Activated CD4-positive, alpha-beta T cell treated with anti-CD3 and anti-CD28 coated beads for 36 hours (primary cell): ENCODE measurements around the gene AQP11. TPM values are rescaled to one million over a fixed set of nuclear protein-coding genes. Genes with fewer than 3 reads are reported as not detected.
"Not testable (repeated sequence)": the region's sequence is repeated elsewhere in the genome, so short reads cannot be mapped to it uniquely, and the experiment has no call there.

Experiments used
- ATAC-seq: fragments of 200-7000 bp; cut with Tn5 transposase; one replicate; pipeline ENCODE4 v1.10.0; 2021; ENCODE audit warnings: mild to moderate bottlenecking, moderate library complexity
- CTCF ChIA-PET: fragments of 350-600 bp; sonication (Branson Sonifier 250); formaldehyde crosslinking; loops from one replicate; lab custom pipeline; 2021; ENCODE audit warnings: antibody characterized with exemption; lab: Charles Lee
- POLR2A ChIA-PET: fragments of 350-600 bp; sonication (Branson Sonifier 250); formaldehyde crosslinking; loops from one replicate; lab custom pipeline; 2021; ENCODE audit warnings: antibody characterized with exemption, inconsistent platforms; lab: Charles Lee
- DNase-seq: peaks from one replicate; pipeline ENCODE4 v3.0.0-alpha.2; 2020
- H3K27ac Mint-ChIP-seq: one replicate; pipeline ENCODE4 v1.8.0; 2021; ENCODE audit warnings: mixed read lengths
- H3K27me3 Mint-ChIP-seq: one replicate; pipeline ENCODE4 v1.8.0; 2021; ENCODE audit warnings: mixed read lengths
- H3K36me3 Mint-ChIP-seq: one replicate; pipeline ENCODE4 v1.8.0; 2021; ENCODE audit warnings: low read depth, mixed read lengths
- H3K4me1 Mint-ChIP-seq: one replicate; pipeline ENCODE4 v1.8.0; 2021; ENCODE audit warnings: mixed read lengths
- H3K4me3 Mint-ChIP-seq: one replicate; pipeline ENCODE4 v1.8.0; 2021; ENCODE audit warnings: mild to moderate bottlenecking, moderate library complexity, mixed read lengths
- H3K9me3 Mint-ChIP-seq: one replicate; pipeline ENCODE4 v1.8.0; 2021; ENCODE audit warnings: low read depth, mixed read lengths
- intact Hi-C, 2 experiments: fragments of 100-400 bp; cut with DNase I in 1 of 2; cut with micrococcal nuclease in 1 of 2; formaldehyde crosslinking; loops; one replicate each; pipeline versions ENCODE4 v1.14.2 to v1.15.1; 2022 to 2024; cut with DNase I, micrococcal nuclease
- total RNA-seq, 2 experiments: library from RNA; stranded (reverse); gene quantifications; one replicate each; pipeline ENCODE4 v1.2.3, GENCODE V29; 2021

The AQP11 gene
- total RNA-seq, 2 experiments from 2014 or later = 0.14 TPM; not detected in 1

DNA sequence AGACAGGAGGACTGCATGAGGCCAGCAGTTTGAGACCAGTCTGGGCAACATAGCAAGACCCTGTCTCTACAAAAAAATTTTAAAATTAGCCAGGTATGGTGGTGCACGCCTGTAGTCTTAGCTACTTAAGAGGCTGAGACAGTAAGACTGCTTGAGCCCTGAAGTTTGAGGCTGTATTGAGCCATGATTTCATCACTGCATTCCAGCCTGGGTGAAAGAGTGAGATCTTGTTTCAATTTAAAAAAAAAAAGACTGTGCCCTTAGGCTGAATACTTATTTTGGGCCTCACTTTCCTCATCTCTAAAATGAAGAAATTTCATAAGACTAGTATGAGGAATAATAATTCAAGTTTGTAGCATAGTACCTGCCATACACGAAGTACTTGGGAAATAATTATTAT is 6.9 kb downstream of the AQP11 start:
- no peak overlapping the region for H3K4me3 Mint-ChIP-seq
- no peaks in the 10 kb centered on the region for H3K4me1 Mint-ChIP-seq
- DNase-seq (no peak), ATAC-seq (no peak)
- CTCF ChIA-PET = interaction anchor here (1.1 kb wide), 2 partner anchors 22 to 30 kb away, joined by 3 to 6 read pairs; no protein-coding TSS in a partner anchor
- H3K9me3 Mint-ChIP-seq = no peaks in the 10 kb centered on the region
- POLR2A ChIA-PET = interaction anchor here (0.8 kb wide), 1 partner anchor 22 kb away, joined by 6 read pairs; no protein-coding TSS in a partner anchor
- intact Hi-C loops = no loop called here
- H3K27ac Mint-ChIP-seq = no peak overlapping the region
- H3K36me3 Mint-ChIP-seq = no peaks in the 10 kb centered on the region
- H3K27me3 Mint-ChIP-seq = no peaks in the 10 kb centered on the region

DNA sequence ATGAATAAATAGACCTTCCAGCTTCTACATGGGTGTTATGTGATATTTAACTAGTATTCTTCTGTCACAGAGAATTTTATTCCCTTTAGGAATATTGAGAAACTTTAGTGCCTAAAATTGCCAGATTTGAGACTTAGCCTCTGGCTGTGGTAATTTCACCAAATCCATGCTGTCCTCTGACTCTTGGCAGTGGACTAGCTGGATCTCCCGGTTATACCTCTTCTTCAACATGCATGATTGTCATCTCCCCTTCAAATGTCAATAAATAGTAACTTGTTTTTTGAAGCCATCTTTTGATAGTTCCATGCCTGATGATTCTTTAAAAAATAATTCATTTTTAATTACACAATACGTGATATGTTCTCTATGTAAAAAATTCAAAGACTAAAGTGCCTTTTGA is 8.4 kb downstream of the AQP11 start:
- no peaks in the 10 kb centered on the region for H3K9me3 Mint-ChIP-seq
- POLR2A ChIA-PET = no interaction called here
- no peaks in the 10 kb centered on the region for H3K27me3 Mint-ChIP-seq
- H3K27ac Mint-ChIP-seq = no peak overlapping the region
- intact Hi-C loops = no loop called here
- no peak for DNase-seq
- CTCF ChIA-PET = no interaction called here
- no peak overlapping the region for H3K4me3 Mint-ChIP-seq
- no peaks in the 10 kb centered on the region for H3K4me1 Mint-ChIP-seq
- no peak for ATAC-seq
- no peaks in the 10 kb centered on the region for H3K36me3 Mint-ChIP-seq

DNA sequence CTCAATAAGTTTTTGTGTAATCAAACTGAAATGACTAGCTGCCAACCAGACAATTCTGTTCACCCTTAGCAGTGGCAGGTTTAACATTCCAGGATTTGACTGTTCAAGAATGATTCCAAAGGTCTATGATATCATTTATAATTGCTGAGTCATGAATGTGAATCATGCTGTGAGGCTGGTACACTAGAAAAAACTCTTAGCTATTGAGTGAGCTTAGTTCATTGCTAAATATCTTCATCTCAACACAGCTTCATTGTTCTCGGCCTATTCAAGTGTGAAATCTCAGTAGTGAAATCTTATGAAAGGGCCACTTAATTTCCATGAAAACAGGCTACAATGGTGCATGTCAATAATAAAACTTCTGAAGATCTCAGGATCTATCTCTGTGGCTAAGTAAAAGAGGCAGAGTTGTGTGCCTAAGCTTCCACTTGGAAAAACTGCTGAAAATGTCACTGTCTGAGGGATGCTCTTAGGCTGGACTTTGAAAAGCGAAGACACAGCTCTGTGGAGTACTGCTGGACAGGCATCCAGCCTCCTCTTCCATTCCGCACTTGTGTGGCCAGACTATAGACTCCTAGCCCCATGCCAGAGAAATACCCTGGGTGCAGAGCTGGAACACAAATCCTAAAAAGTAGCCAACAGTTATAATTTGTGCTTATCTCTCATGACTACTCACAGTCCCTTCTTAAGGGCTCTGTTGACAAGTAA is 12.8 kb downstream of the AQP11 start:
- DNase-seq (no peak), ATAC-seq (peak; percentile 26)
- Mint-ChIP-seq H3K4me3 (no peak overlapping the region), H3K9me3 (no peaks in the 10 kb centered on the region), H3K27me3 (no peaks in the 10 kb centered on the region), H3K36me3 (peaks cover 5% of the 10 kb centered on the region), H3K4me1 (no peaks in the 10 kb centered on the region), H3K27ac (no peak overlapping the region)
- intact Hi-C loops = no loop called here
- CTCF ChIA-PET = interaction anchor here (3.5 kb wide), 1 partner anchor 16 kb away, joined by 27 read pairs; no protein-coding TSS in a partner anchor
- POLR2A ChIA-PET = no interaction called here

DNA sequence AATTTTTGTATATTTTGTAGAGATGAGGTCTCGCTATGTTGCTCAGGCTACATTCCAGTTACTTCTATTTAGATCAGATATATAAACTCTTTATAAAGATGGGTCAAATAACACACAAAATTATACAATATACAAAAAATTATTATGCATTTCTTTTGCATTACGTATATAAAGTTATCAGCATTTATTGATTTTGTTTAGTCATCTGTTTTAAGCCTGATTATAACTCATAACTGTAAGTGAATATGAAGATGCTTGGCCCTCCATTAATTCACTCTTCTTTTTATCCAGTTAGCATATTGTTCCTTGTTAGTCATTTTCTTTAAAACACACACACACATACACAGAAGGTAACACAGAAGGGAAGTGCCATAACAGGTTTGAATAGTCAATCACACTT is 14.5 kb downstream of the AQP11 start:
- Mint-ChIP-seq H3K27ac (no peak overlapping the region), H3K4me3 (no peak overlapping the region), H3K27me3 (no peaks in the 10 kb centered on the region), H3K4me1 (no peaks in the 10 kb centered on the region), H3K36me3 (peaks cover 12% of the 10 kb centered on the region), H3K9me3 (no peaks in the 10 kb centered on the region)
- ChIA-PET POLR2A (no interaction called here), CTCF (interaction anchor here (3.5 kb wide), 1 partner anchor 15 kb away, joined by 27 read pairs; no protein-coding TSS in a partner anchor)
- ATAC-seq = no peak
- intact Hi-C loops = no loop called here
- no peak for DNase-seq

DNA sequence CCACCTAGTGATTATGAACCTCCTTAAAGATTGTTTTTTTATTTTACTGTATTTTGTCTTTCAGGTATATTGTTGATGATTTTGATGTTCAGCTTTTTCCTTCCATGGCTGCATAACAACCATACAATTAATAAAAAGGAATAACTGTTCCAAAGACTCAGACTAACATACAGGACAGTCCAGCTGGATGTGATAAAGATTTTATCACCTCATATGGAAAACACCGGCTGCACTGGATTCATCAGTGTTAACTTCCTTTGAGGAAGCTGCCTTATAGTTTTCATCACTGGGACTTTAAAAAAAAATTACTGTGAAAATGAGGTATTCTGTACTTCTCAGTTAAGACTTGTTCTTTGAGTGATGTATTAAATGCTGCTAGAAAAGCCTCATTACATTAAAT is 19.5 kb downstream of the AQP11 start:
- H3K27me3 Mint-ChIP-seq = no peaks in the 10 kb centered on the region
- H3K4me1 Mint-ChIP-seq = no peaks in the 10 kb centered on the region
- no peak overlapping the region for H3K4me3 Mint-ChIP-seq
- CTCF ChIA-PET = interaction anchor here (0.7 kb wide), 2 partner anchors 10 to 11 kb away, joined by 3 to 4 read pairs; no protein-coding TSS in a partner anchor
- intact Hi-C loops = no loop called here
- ATAC-seq (no peak), DNase-seq (no peak)
- H3K9me3 Mint-ChIP-seq = no peaks in the 10 kb centered on the region
- POLR2A ChIA-PET = no interaction called here
- peaks cover 26% of the 10 kb centered on the region for H3K36me3 Mint-ChIP-seq
- no peak overlapping the region for H3K27ac Mint-ChIP-seq

DNA sequence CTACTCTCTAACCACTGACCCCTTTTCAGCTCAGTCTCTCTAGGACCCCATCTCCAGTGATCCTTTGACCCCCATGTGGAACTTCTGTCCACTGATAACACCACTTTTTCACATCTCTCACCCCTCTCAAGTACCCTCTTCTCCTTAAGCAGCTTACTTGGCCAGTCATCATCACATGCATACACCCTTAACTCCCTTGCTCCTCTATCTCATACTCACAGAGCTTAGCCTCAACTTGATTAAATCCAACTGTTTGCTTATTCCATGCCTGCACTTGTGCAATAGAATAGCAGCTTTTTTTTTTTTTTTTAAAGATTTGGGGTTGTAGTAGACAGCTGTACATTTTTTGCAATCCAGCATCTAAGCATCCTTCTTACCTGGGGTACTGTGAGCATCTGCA is 22.2 kb downstream of the AQP11 start:
- ATAC-seq = no peak
- intact Hi-C loops = no loop called here

DNA sequence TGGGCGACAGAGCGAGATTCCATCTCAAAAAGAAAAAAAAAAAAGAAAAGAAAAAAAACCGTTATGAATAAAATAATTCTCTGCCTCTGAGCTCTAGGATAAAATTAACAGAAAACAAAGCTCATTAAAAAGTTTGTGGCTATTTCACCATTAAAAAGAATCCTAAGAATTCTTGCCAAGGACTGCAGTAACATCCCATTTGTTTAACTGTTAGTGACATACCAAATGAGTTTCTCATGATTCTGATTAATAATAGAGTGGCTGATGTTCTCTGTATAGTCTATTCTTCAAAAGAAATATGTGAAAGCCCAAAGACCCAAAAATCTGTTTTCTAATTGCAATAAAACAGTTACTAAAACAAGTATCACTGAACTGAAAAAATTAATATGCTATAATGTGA is 28.1 kb downstream of the AQP11 start:
- CTCF ChIA-PET = interaction anchor here (3.1 to 3.3 kb wide), 2 partner anchors 12 to 15 kb away, joined by 13 to 27 read pairs; no protein-coding TSS in a partner anchor
- H3K27ac Mint-ChIP-seq = no peak overlapping the region
- no peaks in the 10 kb centered on the region for H3K4me1 Mint-ChIP-seq
- no peak for ATAC-seq
- no peak for DNase-seq
- POLR2A ChIA-PET = no interaction called here
- H3K4me3 Mint-ChIP-seq = no peak overlapping the region
- no peaks in the 10 kb centered on the region for H3K27me3 Mint-ChIP-seq
- no peaks in the 10 kb centered on the region for H3K9me3 Mint-ChIP-seq
- intact Hi-C loops = loop anchor here (2.0 to 5.0 kb wide), 2 partner anchors 206 to 429 kb away; no protein-coding TSS in a partner anchor
- peaks cover 50% of the 10 kb centered on the region for H3K36me3 Mint-ChIP-seq

More for the DNA sequence above, 22.2 kb downstream of the AQP11 start:
- no peak for DNase-seq
- Mint-ChIP-seq H3K27me3 (no peaks in the 10 kb centered on the region), H3K27ac (no peak overlapping the region), H3K4me1 (no peaks in the 10 kb centered on the region), H3K4me3 (no peak overlapping the region), H3K9me3 (no peaks in the 10 kb centered on the region), H3K36me3 (peaks cover 34% of the 10 kb centered on the region)
- CTCF ChIA-PET = interaction anchor here (0.6 kb wide), 1 partner anchor 410 kb away, joined by 3 read pairs; no protein-coding TSS in a partner anchor
- POLR2A ChIA-PET = no interaction called here

DNA sequence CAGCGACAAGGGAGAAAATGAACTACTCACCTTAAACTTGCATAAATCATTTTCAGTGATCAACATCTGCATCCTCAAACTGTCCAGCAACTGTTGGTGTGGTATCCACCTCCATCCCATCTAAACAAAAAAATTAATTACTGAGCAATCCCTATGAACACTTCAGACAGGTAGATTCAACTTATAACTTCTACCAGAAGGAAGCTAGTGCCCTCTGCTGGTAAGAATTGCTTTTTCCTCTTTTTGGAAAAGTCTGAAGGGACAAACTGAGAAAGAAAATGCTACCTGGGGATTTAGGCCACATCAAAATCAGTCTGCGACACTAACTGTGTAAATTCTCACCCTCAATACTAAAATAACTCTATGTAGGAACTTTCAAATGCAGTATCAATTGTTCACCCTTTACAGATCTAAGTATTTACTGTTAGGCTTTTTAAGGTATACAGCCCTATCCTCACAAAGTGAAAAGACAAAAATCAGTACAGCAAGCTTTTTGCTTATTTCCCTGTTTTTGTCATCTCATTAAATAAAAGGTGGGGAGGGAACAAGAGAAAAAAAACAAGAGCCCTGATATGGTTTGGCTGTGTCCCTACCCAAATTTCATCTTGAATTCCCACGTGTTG is 29.9 kb downstream of the AQP11 start:
- H3K36me3 Mint-ChIP-seq = peaks cover 47% of the 10 kb centered on the region
- no peak overlapping the region for H3K4me3 Mint-ChIP-seq
- ChIA-PET CTCF (interaction anchor here (0.6 to 3.3 kb wide), 12 partner anchors 9 to 430 kb away, joined by 3 to 27 read pairs (median 3); no protein-coding TSS in a partner anchor), POLR2A (interaction anchor here (0.6 kb wide), 1 partner anchor 432 kb away, joined by 3 read pairs; no protein-coding TSS in a partner anchor)
- intact Hi-C loops = loop anchor here (1.0 to 5.0 kb wide), 4 partner anchors 207 to 492 kb away; no protein-coding TSS in a partner anchor
- no peak for DNase-seq
- no peaks in the 10 kb centered on the region for H3K4me1 Mint-ChIP-seq
- peak overlapping the region; percentile 2 for H3K27ac Mint-ChIP-seq
- no peaks in the 10 kb centered on the region for H3K9me3 Mint-ChIP-seq
- ATAC-seq = peak; percentile 61
- H3K27me3 Mint-ChIP-seq = no peaks in the 10 kb centered on the region

DNA sequence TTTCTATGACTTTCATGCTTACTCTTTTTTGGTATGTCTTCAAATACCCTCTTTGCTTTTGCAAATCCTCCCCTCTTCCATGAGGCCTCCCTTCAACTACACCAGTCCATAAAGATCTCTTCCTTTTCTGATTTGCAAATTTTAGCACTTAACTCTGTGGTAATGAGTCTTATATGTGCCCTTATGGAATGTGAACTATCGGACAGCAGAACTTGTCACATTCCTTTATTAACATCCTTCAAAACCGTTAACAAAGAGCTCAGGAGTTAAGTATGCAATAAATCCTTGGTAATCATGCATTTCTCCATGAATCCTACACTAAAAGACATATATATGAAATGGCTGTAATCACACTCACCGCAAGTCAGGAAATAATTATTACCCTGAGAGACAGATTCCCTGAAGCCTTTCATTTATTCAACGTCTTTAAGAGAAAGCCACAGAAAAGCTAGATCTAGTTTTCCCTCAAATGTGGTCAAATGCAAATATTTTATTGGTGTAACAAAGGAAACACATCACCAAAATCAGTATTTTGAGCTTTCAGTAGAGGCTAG is 40.5 kb downstream of the AQP11 start:
- Mint-ChIP-seq H3K4me1 (peaks cover 40% of the 10 kb centered on the region), H3K27ac (peak overlapping the region; percentile 49), H3K9me3 (no peaks in the 10 kb centered on the region), H3K36me3 (peaks cover 51% of the 10 kb centered on the region), H3K4me3 (no peak overlapping the region), H3K27me3 (no peaks in the 10 kb centered on the region)
- intact Hi-C loops = loop anchor here (10.0 kb wide), 3 partner anchors 365 to 1245 kb away; partner anchors contain the start of genes EMSY (in 1 of the 2), GVQW3 (in 1 of the 2), INTS4 (in 1 of the 2) and THAP12 (in 1 of the 2)
- DNase-seq (no peak), ATAC-seq (no peak)
- POLR2A ChIA-PET = no interaction called here
- CTCF ChIA-PET = interaction anchor here (2.7 kb wide), 1 partner anchor 11 kb away, joined by 13 read pairs; no protein-coding TSS in a partner anchor

DNA sequence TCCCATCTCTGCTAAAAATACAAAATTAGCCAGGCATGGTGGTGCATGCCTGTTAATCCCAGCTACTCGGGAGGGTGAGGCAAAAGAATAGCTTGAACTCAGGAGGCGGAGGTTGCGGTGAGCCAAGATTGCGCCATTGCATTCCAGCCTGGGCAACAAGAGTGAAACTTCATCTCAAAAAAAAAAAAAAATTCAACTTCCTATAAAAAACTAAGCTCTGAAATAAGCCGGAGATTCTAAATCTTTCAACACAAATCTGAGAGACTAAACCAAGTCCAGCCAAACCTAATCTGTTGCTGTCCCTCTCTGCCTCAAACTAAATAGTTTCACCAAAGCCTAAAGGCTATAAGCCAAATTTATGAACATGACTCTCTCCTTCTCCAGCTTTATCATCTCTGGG is 44.2 kb downstream of the AQP11 start:
- intact Hi-C loops = loop anchor here (10.0 kb wide), 3 partner anchors 361 to 1249 kb away; partner anchors contain the start of genes EMSY (in 1 of the 2), GVQW3 (in 1 of the 2), INTS4 (in 1 of the 2) and THAP12 (in 1 of the 2)
- H3K9me3 Mint-ChIP-seq, DNase-seq, ATAC-seq, CTCF ChIA-PET, POLR2A ChIA-PET, H3K27me3 Mint-ChIP-seq: not testable (repeated sequence)
- peaks cover 50% of the 10 kb centered on the region for H3K36me3 Mint-ChIP-seq
- H3K27ac Mint-ChIP-seq = peak overlapping the region; percentile 63
- peaks cover 63% of the 10 kb centered on the region for H3K4me1 Mint-ChIP-seq
- peak overlapping the region; percentile 21 for H3K4me3 Mint-ChIP-seq
